A549 (cell line): ENCODE measurements around the gene SKIC8.

Experiments
- HMGXB4 ChIP-seq: fragments of 250-450 bp; sonication (Bioruptor Pico); IDR thresholded peaks from 2 replicates; pipeline ENCODE4 v1.5.0; 2021; ENCODE audit warnings: mild to moderate bottlenecking, moderate library complexity, borderline replicate concordance
- ZNF302 ChIP-seq: fragments of 250-450 bp; sonication (Bioruptor Pico); IDR thresholded peaks from 2 replicates; pipeline ENCODE4 v1.9.0; 2021; ENCODE audit warnings: inconsistent platforms, mild to moderate bottlenecking, moderate library complexity
- ZSCAN20 ChIP-seq: fragments of 250-450 bp; sonication (Bioruptor Pico); IDR thresholded peaks from 2 replicates; pipeline ENCODE4 v1.8.0; 2022; ENCODE audit warnings: mild to moderate bottlenecking, moderate library complexity

GRCh38 chr15:78308422-78309032 is 9.1 kb upstream of the SKIC8 start:
- TF ChIP-seq ZSCAN20 (no peak), HMGXB4 (CRISPR knock-in tag) (no peak), ZNF302 (no peak)
